Measurements from ENCODE around the gene BAHD1.
"Not testable (repeated sequence)": the region's sequence is repeated elsewhere in the genome, so short reads cannot be mapped to it uniquely, and the experiment has no call there.

Gene BAHD1

GRCh38 chr15:40444736-40445135 is 4.0 kb downstream of the BAHD1 start:
- no peak for TF ChIP-seq GATA1 (IDR thresholded peaks at IDR 0.05; ENCODE audit: low read depth, low read length)
- TF ChIP-seq POLR2A (IDR thresholded peaks at IDR 0.05; ENCODE audit: low read length) = no peak
- no peak for DNase-seq

DNA sequence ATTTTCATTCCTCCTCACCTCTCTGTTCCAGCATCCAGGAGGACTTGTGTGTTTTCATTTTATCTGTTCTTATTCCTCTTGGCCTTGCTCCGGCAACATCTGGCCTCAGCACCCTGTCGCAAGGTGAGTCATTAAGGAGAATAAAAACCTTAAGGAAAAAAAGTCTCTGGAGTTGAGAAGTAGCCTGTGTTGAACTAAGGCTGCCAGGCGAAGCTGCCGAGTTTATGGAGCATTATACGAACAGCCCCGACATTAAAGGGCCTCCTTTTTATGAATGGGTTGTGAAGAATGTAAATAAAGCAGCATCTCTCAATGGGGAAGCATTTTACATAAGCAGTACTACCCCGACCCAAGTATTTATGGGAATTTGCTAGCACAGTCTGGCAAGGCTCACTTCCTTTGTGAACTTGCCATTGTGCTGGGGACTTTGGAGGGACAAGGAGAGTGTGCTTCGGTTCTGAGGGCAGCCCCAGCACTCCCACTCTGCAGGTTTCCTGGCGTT is 4.7 kb downstream of the BAHD1 start:
- DNase-seq = no peak

DNA sequence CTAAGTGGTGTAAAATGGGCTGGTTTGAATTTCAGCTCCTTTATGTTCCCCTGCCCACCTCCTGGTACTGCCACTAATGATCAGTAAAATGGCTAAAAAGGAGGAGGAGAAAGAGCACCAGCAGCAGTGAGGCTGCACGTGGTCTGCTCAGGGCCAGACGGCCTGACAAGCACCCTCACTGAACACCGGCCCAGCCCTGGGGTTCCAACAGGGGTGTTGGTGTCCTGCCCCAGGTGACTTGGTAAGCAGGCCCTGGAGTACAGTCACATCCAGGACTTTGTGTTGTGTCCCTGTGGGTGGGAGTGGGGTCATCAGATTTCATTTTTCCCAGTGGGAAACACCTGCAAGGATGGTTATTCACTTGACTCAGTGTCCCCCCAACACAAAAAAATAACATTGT is 5.4 kb downstream of the BAHD1 start:
- TF ChIP-seq GATA1 (IDR thresholded peaks at IDR 0.05; ENCODE audit: low read depth, low read length) = no peak
- TF ChIP-seq POLR2A (IDR thresholded peaks at IDR 0.05; ENCODE audit: low read length) = no peak
- DNase-seq = no peak

More for the DNA sequence above, 4.7 kb downstream of the BAHD1 start:
- TF ChIP-seq GATA1 (IDR thresholded peaks at IDR 0.05; ENCODE audit: low read depth, low read length) = no peak
- no peak for TF ChIP-seq POLR2A (IDR thresholded peaks at IDR 0.05; ENCODE audit: low read length)

GRCh38 chr15:40448354-40448753 is 7.6 kb downstream of the BAHD1 start:
- DNase-seq = no peak
- no peak for TF ChIP-seq GATA1 (IDR thresholded peaks at IDR 0.05; ENCODE audit: low read depth, low read length)
- no peak for TF ChIP-seq POLR2A (IDR thresholded peaks at IDR 0.05; ENCODE audit: low read length)

DNA sequence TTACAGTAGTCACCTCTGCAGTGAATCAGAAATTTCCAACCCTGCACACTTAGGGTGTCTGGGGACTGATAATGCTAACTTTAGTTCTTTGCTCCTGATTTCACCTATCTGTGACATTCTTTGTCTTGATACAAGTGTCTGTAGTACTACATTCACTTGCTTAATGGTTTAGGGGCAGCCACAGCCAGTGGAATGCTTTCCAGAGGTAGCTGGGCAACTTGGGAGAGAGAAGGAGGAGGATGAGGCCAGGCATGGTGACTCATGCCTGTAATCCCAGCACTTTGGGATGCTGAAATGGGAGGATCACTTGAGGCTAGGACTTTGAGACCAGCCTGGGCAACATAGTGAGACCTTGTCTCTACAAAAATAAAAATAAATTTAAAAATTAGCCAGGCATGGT is 8.5 kb downstream of the BAHD1 start:
- DNase-seq = no peak
- TF ChIP-seq POLR2A (IDR thresholded peaks at IDR 0.05; ENCODE audit: low read length) = no peak
- no peak for TF ChIP-seq GATA1 (IDR thresholded peaks at IDR 0.05; ENCODE audit: low read depth, low read length)

GRCh38 chr15:40450047-40450446 is 9.3 kb downstream of the BAHD1 start:
- no peak for DNase-seq

DNA sequence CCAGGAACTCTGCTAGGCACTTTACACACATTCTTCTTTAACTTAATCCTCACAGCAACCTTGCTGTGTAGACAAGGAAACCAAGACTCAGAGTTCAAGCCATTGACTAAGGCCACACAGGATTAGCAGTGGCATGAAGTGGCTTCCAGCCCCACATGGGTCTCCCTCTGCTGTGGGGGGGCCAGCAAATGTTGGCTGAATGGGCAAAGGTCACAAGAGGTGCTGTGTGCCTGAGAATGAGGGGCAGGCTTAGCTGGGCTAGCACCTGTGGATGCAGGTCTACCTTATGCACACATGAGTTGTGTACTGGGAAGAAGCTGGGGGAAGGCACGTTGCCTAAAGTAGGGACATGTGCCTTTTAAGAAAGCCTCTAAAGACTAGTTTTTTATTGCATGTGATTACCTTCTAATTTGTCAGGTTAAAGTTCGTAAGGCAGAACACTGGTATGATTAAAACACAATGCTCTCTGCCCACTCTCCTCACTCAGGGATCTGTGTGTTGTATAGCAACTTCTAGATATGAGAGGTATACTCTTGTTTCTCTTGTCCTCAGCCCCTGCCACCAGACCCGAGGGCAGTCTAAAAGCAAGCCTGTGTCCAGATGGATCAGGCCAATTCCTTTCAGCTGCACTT is 10.9 kb downstream of the BAHD1 start:
- DNase-seq = no peak
- no peak for TF ChIP-seq GATA1 (IDR thresholded peaks at IDR 0.05; ENCODE audit: low read depth, low read length)
- no peak for TF ChIP-seq POLR2A (IDR thresholded peaks at IDR 0.05; ENCODE audit: low read length)

More at GRCh38 chr15:40450047-40450446, 9.3 kb downstream of the BAHD1 start:
- TF ChIP-seq POLR2A (IDR thresholded peaks at IDR 0.05; ENCODE audit: low read length) (no peak), GATA1 (IDR thresholded peaks at IDR 0.05; ENCODE audit: low read depth, low read length) (no peak)

- TF ChIP-seq GATA1 (IDR thresholded peaks at IDR 0.05; ENCODE audit: low read depth, low read length) = no peak
- no peak for TF ChIP-seq POLR2A (IDR thresholded peaks at IDR 0.05; ENCODE audit: low read length)
- DNase-seq = no peak
Measured at GRCh38 chr15:40452296-40453090, 11.7 kb downstream of the BAHD1 start.

- DNase-seq = not testable (repeated sequence)
Measured at GRCh38 chr15:40453941-40454340, 13.2 kb downstream of the BAHD1 start.

GRCh38 chr15:40454904-40455391 is 14.2 kb downstream of the BAHD1 start:
- no peak for DNase-seq
- no peak for TF ChIP-seq GATA1 (IDR thresholded peaks at IDR 0.05; ENCODE audit: low read depth, low read length)

- no peak for DNase-seq
- TF ChIP-seq POLR2A (IDR thresholded peaks at IDR 0.05; ENCODE audit: low read length) (no peak), GATA1 (IDR thresholded peaks at IDR 0.05; ENCODE audit: low read depth, low read length) (no peak)
Measured at GRCh38 chr15:40456299-40456712, 15.6 kb downstream of the BAHD1 start.

DNA sequence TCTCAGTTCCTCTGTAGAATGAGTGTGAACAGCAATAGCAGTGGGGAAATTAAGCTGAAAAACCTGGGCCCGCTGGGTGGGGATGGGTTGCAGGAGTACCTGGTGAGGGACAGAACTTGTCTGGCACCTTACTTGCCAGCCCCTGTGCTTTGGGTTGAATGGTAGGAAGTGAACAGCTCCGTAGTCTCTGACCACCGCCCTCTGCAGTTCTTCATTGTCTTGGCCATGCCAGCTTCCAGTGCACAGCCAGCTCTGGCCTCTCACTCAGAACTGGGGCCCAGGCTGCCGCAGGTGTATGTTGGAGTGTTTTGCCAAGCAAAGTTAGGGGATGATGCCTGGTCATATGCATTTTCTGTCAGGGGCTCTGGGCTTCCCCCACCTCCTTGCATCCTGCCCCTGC is 16.0 kb downstream of the BAHD1 start:
- TF ChIP-seq GATA1 (IDR thresholded peaks at IDR 0.05; ENCODE audit: low read depth, low read length) (no peak), POLR2A (IDR thresholded peaks at IDR 0.05; ENCODE audit: low read length) (no peak)
- DNase-seq = no peak

DNA sequence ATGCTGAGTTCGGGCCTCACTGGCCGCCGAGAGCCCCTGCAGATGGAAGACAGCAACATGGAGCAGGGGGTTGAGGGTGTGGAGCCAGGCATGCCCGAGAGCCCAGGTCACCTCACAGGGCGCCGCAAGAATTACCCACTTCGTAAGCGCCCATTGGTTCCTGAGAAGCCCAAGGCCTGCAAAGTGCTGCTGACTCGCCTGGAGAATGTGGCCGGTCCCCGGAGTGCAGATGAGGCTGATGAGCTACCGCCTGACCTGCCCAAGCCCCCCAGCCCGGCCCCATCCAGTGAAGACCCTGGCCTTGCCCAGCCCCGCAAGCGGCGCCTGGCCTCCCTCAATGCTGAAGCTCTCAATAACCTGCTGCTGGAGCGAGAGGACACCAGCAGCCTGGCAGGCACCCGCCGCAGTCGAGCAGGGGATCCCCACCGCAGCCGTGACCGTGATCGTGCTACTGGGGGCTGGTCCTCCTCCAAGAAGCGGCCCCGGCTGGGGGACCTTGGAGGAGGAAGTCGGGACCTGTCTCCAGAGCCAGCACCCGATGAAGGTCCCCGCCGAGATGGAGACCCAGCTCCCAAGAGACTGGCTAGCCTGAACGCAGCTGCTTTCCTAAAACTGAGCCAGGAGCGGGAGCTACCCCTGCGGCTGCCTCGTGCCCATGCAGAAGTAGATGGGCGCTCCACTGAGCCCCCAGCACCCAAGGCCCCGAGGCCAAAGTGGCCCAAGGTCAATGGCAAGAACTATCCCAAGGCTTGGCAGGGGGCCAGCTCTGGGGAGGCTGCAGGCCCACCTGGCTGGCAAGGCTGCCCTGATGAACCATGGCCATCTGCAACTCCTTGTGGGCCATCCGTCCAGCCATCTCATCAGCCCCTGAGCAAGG is 18.0 kb downstream of the BAHD1 start:
- no peak for DNase-seq
- no peak for TF ChIP-seq GATA1 (IDR thresholded peaks at IDR 0.05; ENCODE audit: low read depth, low read length)
